Stimulated activated CD8-positive, alpha-beta memory T cell treated with anti-CD3 and anti-CD28 coated beads, Interleukin-7, amount 100 ng/mL, for 48 hours (primary cell): ENCODE data around the gene RUFY1.
"Not testable (repeated sequence)": the region's sequence is repeated elsewhere in the genome, so short reads cannot be mapped to it uniquely, and the experiment has no call there.

ENCODE experiments used
- DNase-seq, 2 donors: peaks; one replicate each; pipeline ENCODE4 v3.0.0-alpha.2; 2020; ENCODE audit warnings: low read depth in 1 of 2; ENCODE audit errors: extremely low read depth in 1 of 2

The RUFY1 gene

GRCh38 chr5:179657302-179658178, 107.2 kb downstream of the RUFY1 start:
- not testable (repeated sequence) for DNase-seq

- DNase-seq: not testable (repeated sequence)
These were observed 108.0 kb downstream of the RUFY1 start for GRCh38 chr5:179658179-179658856.
